GM18507 (cell line): ENCODE data around the gene UXS1.
A peak's percentile ranks its signal among the peaks of the same experiment; 100 is the strongest.

Experiments used
- DNase-seq: peaks from one replicate; pipeline ENCODE4 v3.0.0; 2011; ENCODE audit warnings: low read depth; ENCODE audit not compliant: insufficient read length; ENCODE audit errors: extremely low spot score
- FAIRE-seq: peaks from 2 replicates; lab custom pipeline; 2011; peaks lifted over from hg19 to GRCh38; lab: Jason Lieb, UNC

Gene UXS1

DNA sequence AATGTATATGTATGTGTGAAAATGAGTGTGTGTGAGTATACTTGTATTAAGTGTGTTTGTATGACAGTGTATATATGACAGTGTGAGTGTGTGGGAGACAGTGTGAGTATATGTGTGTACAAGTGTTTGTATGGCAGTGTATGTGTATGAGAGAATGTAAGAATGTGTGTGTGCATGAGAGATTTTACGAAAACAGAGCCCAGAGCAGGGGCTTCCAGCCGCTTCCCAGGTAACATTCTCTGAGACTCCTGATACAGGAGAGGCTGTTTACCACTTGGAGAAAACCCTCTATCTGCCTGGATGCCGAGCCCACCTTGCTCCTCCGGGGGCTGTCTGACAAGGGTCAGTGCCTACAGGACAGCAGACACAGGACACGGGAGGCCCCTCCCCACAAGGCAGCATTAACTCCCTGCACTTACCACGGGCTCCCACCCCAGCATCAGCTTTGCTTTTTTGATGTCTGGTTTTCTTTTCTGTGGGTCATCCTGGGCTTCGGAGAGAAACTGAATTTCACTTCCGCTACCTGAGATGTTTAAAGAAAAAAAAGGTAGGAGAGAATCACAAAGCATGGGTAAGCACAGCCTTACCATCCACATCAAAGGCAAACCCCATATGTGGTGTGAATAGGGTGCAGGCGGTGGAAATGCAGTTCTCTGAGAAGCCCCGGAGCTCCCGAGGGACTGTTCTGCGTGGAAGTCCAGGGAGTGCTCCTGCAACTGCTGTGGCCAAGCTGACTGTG lies 97.6 kb downstream of the UXS1 start:
- DNase-seq = no peak
- no peak for FAIRE-seq

DNA sequence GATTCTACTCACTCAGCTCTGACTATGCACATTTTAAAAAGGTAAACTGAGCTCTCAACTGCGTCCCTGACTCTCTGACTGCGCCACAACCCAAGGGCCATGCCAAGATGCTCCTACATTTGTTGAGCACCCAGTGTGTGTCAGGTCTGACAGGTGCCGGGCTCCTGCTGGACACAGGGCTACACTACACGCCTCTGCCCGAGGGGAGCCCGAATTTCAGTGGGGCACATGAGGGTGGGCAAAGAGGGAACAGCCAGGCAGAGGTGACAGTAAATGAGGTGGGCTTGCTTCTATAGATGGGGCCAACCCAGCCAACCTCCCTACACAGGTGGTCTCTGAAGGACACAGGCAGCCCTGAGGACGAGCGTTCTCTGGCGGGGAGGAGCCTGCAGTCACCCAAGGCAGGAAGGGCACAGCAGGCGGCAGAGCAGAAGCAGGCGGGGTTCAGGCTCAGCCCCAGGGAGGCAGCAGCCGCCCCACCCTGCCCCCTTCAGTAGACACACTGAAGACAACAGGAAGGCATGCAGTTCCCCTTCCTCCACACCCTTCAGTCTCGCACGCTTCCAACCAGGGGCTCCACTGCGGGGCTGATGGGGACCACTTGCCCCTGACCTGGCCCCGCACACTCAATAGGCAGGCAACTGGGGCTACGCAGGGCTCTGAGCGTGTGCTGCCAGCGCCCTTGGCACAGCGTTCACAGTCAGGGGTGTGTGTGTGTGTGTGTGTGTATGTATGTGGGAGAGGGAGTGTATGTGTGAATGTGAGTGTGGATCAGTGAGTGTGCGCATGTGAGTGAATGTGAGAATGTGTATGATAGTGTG lies 98.4 kb downstream of the UXS1 start:
- FAIRE-seq = no peak

DNA sequence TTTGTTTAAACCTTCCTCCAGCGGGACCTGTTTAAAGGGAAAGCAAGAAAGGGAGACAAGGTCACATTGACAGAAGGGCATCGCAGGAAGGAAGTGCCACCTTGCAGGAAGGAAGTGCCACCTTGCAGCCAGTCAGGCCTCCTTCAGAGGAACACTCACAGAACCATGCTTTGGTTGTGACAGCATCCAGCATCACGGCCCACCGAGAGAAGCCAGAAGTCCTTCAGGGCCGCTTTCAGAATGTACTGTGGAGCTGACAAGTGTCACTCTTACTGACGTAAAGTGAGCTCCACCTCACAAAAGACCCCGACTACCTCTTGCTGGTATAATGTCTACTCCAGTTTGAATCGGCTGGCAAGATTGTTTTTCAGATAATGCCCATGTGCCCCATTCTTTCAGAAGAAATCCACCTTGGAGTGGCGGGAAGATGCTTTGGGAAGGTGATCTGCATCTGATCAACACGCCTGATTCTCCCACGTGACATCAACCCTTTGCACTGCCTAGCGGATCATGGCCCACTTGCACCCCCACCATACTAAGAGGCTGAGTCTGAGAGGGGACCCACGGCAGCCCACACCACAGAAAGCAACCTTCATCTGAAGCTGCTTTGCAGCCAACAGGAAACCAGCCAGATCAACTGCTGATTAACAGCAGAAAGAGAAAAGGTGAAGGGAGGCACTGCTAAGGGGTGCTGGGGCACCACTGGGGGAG lies 99.8 kb downstream of the UXS1 start:
- DNase-seq = no peak
- no peak for FAIRE-seq

More for the DNA sequence above, 98.4 kb downstream of the UXS1 start:
- no peak for DNase-seq

DNA sequence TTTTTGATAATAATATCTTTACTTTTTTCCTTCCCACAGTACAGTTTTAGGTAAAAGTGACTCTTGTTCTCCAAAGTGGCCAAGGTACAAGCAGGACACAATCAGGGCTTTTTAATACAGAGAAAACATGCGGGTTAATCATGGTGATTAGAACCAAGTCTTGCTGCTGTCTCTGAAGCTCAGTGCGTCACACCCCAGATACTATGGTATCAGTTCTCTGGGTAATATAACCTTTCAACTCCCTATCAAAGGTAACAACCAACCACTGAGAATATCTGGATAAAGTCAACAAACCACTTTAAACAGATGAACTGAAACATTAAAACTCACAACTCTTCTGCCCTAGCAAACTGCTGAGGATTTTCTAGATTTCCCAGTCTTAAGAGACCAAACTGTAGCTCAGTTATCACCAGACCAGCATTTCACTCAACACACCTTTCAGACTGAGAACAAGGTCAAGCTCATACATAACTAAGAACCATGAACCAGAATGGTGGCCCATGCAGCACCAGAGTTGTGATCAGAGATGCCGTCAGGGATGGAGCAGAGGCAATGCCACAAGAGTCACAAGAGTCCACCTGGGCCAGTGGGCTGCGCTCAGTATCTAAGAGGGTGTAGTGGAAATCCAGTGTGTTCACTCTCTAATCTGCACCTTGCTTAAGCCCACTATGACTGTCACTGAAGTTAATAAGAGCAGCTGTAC lies 103.0 kb downstream of the UXS1 start:
- DNase-seq = no peak
- no peak for FAIRE-seq

DNA sequence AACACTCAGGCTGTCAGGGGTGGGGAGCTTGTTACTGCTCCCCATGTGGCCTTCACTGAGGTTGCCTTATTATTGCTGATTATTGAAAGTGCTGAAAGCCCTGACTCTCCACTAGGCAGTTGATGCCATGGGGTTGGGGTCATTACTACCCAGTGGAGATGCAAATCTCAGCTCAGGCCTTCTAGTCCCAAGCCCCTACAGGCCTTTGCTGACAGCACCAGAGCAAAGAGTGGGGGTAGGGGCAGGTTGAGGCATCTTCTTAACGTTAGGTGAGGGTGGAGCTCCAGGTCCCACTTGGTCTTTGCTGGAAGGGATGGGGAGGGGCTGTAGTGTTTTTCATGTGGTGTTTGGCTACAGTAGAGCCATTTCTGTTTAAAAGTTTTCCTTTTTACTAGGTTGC lies 104.5 kb downstream of the UXS1 start:
- DNase-seq = no peak
- FAIRE-seq = no peak

DNA sequence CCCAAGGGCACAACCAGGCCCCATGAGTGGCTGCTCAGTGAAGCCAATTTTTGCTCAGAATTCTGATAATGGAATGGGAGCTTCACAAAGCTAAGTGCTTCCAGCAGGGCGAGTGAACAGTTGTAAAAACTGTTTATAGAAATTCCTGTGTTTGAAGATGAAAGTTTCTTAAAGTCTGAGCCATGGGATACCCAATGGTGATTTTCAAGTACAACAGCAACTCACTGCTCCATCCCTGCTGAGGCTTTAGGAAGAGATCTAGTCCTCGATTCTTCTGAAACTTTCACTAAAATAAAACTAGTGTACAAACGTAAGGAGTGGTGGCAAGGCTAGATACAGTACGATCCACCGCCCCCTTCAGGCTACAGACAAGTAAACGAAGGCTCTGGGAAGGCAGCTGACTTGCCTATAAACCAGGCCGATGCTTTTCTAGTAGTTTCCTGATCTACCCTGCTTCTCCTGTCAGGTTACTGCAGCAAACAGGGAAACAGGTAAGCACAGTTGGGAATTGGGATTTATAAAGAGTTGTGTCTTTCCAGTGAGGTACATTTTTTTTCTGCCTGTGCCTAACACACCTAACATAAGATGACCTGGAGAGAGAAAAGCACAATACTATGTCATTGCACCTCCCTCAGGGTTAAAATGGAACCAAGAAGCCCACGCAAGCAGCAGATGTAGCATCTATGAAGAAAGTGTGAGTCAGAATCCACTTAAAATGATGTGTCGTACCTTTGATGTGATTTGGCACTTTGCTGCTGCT lies 108.7 kb downstream of the UXS1 start:
- FAIRE-seq (peak; percentile 35), DNase-seq (no peak)

DNA sequence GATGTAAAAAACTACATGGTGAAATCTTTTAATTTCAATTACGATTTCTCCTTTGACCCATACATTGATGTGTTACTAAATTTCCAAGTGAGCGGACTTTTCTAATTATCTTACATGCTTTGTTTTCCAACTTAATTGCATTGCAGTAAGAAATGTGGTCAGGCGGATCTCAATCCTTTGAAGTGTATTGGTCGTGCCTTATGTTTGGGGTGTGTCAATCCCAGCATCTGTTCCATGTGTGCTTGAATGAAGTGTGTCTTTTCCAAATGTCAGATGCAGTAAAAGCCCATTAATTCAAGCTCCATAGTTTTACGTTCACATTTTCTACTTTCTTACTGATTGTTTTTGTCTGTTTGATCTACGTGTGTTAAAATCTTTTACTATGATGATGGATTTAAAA lies 113.1 kb downstream of the UXS1 start:
- FAIRE-seq = no peak

DNA sequence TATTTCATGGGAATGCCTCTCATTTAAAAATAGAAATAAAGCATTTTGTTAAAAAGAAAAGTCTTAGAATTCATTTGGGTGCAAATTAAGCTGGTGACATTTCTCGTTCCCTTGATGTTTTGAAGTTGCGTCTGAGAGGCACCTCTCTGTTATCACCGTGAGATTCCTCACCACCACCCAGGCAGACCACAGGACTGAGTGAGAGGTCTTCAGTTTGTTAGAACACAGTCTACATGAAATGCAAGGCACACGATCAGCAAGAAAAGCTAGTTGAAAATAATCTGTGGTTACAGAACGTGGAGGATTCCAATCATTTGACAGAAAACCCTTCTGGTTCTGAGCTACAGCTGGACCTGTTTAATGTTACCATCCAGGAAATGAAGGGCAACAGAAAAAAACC lies 116.0 kb downstream of the UXS1 start:
- no peak for FAIRE-seq
- DNase-seq = no peak

More for the DNA sequence above, 113.1 kb downstream of the UXS1 start:
- DNase-seq = no peak

DNA sequence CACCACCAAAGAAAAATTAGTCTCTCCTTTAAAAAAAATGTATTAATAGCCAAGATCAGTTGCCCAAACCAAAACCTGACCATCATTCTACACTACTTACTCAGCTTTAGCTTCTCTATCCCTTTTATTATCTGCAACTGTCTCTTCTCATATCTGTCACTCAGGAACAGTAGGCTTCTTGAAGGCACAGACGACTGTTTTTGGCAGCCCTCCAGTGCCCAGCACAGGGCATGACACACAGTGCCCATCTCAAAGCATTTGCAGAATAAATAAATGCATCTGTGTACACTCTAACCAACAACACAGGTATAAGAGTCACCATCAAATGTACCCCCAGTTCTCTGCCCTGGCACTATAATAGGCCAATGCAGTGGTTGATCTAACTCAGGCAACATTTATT lies 117.2 kb downstream of the UXS1 start:
- DNase-seq (no peak), FAIRE-seq (no peak)

DNA sequence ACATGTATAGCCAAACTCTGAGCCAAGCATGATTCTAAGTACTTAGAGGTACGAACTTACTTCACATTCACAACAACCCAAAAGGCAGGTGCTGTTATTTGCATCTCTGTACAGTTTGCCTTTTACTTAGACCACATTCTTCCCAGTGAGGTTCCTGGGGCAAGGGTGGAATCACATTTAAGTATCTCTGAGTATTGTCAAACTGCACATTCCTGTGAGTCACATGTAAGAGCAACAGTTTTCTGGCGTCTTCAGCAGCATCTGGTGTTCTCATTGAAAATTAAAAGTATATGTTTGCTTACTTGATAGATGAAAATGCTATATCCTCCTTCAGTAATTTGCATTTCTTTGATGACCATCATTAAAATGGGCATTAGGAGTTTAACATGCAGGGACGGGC lies 119.1 kb downstream of the UXS1 start:
- FAIRE-seq = no peak
- DNase-seq = no peak

DNA sequence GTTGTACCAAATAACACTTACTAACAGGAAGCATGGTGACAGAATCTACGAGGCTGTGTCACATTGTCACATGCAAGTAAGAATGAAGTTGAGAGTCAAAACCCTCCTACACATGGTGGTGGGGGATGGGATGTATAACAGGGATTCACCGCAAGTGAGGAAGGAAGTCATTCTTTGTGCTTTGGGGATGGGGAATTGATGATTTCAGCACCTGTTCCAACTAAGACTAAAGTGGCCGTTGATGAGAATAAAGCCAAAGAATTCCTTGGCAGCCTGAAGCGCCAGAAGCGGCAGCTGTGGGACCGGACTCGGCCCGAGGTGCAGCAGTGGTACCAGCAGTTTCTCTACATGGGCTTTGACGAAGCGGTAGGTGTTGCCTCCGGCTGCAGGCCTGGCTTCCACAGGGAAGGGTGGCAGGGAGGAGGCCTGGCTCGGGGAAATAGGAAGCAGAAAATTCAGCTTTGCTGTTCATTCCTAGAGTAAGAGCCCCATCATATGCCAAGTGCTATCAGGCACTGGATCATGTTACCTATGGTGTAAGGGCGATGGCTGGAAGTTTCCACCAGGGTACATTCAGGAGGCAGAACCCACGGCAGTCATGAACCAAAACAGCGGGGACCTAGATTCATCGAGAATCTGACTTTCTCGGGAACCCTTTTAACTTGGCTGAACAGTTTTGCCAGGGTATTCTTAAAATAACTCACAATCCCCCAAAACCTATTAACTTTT lies 120.3 kb downstream of the UXS1 start:
- no peak for DNase-seq

DNA sequence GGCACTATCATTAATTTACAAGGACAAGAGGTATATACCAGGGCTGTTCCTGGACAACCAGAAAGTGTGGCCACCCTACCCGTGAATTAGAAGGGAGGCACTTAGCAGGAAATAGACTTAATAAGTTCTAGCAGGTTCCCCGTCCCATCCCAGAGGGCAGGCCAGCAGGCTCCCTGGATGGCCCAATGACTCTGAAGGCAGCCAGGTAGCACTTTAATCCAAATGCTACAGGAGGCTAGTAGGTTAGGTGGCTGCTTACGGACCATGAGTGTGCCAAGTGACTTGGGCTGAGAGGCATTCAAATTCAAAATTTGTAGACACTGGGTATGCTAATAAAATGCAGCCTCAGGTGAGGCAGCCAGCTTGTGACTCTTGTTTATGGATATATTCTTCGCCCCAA lies 123.9 kb downstream of the UXS1 start:
- FAIRE-seq (no peak), DNase-seq (no peak)

More for the DNA sequence above, 120.3 kb downstream of the UXS1 start:
- FAIRE-seq = no peak

DNA sequence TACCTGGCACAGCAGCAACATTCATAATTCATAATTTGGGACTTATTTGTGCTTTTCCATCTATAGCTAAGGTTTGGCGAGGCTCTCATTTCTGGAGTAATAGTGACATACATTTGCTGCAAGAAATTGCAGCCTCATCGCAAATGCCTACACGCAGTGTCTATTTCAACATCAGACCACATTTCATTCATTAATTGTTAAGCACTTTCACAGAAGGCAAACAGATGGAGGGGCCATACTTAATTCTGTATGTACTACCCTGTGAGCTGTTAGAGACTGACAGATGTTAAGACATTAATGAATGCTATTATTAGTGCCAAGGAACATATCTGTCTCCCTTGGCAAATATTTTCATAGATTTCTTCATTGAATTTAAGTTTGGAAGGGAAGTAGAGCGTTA lies 125.7 kb downstream of the UXS1 start:
- FAIRE-seq (no peak), DNase-seq (no peak)

DNA sequence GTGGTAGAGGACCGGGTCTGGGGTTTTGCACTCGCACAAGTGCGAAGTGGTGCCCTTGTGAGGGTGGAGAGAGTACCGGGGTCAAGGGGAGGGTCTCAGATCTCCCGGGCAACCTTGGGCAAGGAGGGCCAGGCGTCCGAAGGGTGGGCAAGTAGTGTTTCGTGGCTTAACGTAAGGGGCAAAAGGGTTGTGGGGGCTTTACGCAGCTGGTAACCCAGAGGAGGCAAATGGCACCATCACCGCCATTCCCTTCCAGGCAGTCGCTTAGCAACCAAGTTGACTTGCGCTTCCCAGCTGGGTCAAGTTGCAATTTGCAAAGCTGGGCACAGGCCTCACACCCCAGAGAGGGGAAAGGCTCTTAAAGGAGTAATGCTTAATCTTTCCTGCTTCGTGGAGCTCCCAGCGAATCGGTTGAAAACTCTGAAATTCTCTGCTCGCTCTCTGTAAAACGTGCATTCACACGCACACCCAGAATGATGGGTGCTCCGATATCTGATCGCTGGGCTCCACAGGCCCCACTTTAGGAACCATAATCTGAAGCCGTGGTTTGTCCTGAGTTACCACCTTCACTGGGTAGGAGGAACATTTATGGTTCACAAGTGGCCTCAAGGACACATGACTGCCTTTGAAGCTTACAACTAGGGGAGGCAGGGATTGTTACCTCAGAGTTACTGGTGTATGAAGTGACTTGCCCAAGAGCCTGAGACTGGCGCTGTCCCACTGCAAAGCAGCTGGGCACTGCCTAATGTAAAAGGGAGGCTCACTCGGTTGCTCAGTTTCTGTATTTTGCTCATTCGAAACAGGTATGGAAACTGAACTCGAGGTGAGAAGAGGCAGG lies 127.9 kb downstream of the UXS1 start:
- FAIRE-seq = no peak
- no peak for DNase-seq

DNA sequence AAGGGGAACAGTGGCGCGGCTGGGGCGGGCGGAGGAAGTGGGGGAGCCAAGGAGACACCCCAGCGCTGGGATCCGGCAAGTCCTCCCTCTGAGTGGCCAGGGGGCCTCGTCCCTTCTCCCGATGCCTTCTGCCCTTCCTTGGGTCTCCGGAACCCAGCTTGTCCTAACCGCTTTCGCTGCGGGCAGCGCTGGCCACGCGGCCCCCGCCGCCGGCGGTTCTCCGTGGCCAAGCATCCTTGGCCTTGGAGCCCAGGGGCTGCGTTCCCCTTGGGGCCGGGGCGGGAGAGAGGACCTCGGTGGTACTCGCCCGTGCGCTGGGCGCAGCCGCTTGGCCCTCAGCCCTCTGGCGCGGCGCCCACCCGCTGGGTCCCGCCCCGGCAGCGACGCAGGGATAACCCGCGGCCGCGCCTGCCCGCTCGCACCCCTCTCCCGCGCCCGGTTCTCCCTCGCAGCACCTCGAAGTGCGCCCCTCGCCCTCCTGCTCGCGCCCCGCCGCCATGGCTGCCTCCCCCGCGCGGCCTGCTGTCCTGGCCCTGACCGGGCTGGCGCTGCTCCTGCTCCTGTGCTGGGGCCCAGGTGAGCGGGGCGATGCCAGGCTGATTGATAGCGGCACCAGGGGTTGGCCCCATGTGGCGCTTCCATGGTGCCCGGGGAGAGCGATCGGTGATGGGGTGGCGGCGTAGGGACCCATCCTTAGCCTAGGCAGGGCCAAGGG lies 128.7 kb downstream of the UXS1 start:
- no peak for FAIRE-seq
- no peak for DNase-seq

DNA sequence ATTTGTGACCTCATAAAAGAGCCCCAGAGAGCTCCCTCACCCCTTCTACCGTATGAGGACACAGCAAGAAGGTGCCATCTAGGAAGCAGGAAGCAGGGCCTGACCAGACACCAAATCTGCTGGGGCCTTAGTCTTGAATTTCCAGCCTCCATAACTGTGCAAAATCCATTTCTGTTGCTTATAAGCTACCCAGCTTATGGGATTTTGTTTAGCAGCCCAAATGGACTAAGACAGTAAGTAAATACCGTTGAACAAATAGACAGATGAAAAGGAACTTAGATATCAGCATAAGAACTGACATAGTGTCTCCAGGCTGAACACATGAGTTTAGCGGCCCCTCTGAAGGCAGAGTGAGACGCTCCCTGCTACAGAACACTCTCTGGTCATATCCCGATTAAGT lies 130.9 kb downstream of the UXS1 start:
- FAIRE-seq (no peak), DNase-seq (no peak)

DNA sequence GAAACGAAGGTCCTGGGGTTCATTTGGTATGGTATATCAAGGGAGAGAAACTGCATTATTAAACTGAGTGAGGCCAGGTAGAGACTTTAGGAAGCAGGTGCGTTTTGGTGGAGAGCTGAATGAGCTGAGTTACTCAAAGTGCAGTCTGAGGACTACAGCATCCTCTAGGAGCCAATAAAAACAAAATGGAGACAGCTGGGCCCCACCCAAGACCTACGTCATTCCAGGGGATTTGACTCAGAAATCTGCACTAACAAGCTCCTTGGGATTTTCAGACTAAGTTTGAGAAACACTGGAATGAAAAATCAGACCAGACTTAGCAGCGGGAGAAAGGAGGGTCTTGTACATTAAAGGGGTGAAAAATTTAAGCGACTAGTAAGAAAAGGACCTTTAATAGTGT lies 131.5 kb downstream of the UXS1 start:
- DNase-seq (no peak), FAIRE-seq (no peak)
